AG08395 (cell line): ENCODE data around the gene CCDC170.
"Not testable (repeated sequence)": the region's sequence is repeated elsewhere in the genome, so short reads cannot be mapped to it uniquely, and the experiment has no call there.

Experiments
- DNase-seq: peaks from one replicate; pipeline ENCODE4 v3.0.0; 2012; ENCODE audit warnings: mixed read lengths, low spot score

Gene CCDC170

DNA sequence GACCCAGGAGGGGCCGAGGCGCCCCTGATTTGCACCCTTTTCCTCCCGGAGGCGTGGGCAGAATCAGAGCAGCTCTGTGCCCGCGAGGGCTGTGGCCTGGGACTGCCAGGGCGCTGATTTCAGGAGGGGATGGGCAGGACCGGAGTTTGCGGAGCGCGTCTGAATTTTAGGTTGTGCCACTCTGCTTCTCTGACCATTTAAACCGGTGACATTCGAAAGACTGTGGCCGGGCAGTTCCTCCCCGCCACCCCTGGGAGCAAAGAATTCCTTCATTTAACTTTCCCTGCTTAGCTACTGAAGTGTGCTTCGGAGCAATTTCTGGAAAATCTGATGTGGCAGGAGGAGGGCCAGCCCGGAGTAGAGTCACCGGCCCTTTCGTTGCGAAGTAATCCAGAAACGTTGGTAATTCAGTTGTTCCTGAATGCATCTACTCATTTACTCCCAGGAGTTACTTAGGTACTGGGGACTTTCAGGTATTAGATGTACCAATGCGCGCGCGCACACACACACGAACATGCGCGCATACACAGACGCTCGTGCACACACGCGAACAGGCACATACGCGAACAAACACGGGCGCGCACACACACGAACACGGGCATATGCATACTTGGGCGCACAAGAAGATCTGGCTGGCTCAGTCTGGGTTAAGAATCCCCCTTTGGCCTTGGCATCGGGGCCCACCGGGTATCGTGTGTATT lies 568 bp downstream of the CCDC170 start:
- DNase-seq = peak; percentile 41

GRCh38 chr6:151494936-151495320 lies 1.1 kb downstream of the CCDC170 start:
- DNase-seq = no peak

GRCh38 chr6:151495380-151495779 lies 1.6 kb downstream of the CCDC170 start:
- DNase-seq = no peak

- DNase-seq = no peak
These were observed 4.1 kb downstream of the CCDC170 start for GRCh38 chr6:151497905-151498304.

GRCh38 chr6:151498327-151498726 lies 4.5 kb downstream of the CCDC170 start:
- no peak for DNase-seq

- no peak for DNase-seq
These were observed 5.7 kb downstream of the CCDC170 start for GRCh38 chr6:151499551-151499950.

DNA sequence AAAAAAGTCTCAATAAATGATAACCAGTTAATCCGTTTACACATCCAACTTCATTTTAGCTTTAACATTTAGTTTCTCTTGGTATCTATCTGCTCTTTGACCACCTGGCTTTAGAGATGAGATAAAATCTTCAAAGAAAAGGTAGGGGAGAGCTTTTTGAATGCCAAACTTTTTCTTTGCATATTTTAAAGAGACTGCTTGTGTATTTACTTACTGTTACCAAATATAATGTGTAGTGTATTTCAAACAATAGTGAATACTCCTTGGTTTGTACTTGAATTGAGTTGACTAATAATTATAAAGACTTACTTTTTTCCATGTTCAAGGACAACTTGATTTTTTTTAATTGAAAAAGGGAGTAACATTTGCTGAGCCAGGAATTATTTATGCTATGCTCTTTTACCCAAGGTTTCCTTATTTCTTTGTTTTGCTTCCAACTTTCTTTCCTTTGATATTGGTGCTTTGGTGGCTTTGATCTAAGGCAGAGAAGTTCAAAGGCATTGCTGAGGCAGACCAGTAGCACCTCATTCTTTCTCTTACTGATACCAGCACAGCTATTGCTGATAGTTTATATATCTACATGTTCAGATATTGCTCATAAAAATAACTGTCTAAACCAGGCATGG lies 7.8 kb downstream of the CCDC170 start:
- no peak for DNase-seq

DNA sequence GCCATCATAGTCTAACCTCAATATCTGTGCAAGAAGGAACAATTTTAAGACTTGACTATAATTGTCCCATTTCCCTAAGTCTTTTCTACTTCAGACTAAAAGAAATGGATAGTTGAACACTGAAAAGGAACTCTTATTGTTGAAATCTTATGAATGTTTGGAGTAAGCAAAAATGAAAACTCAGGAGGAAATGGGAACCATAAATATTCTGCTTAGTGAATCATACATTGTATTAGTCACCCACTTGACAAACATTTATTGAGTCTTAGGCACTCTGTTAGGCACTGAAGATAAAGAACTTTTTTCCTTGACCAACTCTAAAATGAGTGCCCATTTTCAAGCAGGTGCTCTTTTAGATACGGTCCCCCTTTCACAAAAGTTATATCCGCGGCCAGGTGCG lies 8.7 kb downstream of the CCDC170 start:
- peak; percentile 58 for DNase-seq

DNA sequence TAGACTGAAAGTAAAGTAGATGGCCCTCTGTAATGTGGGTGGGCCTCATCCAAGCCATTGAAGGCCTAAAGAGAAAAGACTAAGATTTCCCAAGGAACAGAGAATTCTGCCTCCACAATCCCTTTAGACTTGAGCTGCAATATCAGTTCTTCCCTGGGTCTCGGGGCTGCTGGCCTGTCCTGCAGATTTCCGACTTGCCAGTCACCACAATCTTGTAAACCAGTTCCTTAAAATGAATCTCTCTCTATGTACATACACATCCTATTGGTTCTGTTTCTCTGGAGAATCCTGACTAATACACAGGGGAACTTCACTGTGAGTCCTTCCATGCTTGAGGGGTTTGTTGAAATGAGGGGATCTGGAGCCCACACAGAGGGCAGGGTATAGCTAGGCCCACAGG lies 12.9 kb downstream of the CCDC170 start:
- no peak for DNase-seq

- DNase-seq = no peak
These were observed 15.2 kb downstream of the CCDC170 start for GRCh38 chr6:151509048-151509447.

GRCh38 chr6:151512481-151512880 lies 18.7 kb downstream of the CCDC170 start:
- DNase-seq = no peak

- DNase-seq = no peak
These were observed 20.3 kb downstream of the CCDC170 start for GRCh38 chr6:151514000-151514730.

DNA sequence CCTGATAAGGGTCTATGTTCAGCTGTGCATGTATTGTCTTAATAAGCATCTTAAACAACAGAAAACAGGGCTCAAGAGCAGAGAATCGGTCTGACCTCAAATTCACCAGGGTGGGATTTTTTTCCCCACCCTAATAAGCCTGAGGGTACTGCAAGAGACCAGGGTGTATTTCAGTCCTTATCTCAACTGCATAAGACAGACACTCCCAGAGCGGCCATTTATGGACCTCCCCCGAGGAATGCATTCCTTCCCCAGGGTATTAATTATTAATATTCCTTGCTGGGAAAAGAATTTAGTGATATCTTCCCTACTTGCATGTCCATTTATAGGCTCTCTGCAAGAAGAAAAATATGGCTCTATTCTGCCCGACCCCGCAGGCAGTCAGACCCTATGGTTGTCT lies 25.2 kb downstream of the CCDC170 start:
- not testable (repeated sequence) for DNase-seq

GRCh38 chr6:151523034-151523433 lies 29.2 kb downstream of the CCDC170 start:
- no peak for DNase-seq

- DNase-seq = no peak
These were observed 30.2 kb downstream of the CCDC170 start for GRCh38 chr6:151524059-151524458.

DNA sequence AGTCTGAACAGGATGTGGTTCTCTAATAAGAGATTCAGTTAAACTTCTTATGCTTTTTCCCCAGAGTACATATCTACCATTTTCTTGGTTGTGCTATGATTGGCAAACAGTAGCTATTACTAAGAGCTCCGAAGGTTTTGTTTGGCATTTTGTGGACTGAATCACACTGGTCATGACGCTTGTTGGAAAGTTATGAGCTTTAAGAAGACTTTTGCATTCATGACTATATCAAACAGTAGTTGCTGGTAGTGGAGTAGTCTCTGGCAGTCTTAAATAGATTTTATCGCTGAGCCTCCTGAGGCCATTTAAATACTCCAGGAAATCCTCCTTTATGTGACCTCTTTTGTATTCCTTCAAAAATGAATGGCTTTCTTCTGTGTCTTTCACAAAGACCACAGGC lies 40.8 kb downstream of the CCDC170 start:
- DNase-seq = peak; percentile 15

- no peak for DNase-seq
These were observed 41.8 kb downstream of the CCDC170 start for GRCh38 chr6:151535476-151536187.

DNA sequence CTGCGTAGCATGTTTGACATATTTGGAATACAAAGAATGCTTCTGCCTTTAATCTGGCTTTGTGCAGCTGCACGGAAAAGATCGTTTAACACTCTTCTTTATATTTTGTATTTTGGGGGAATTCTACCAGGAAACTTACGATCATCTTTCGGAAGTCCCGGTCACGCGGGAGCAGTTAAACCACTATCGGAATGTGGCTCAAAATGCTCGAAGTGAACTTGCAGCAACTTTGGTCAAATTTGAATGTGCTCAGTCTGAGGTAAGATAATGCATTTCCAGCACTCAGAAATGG lies 42.3 kb downstream of the CCDC170 start:
- peak; percentile 12 for DNase-seq

DNA sequence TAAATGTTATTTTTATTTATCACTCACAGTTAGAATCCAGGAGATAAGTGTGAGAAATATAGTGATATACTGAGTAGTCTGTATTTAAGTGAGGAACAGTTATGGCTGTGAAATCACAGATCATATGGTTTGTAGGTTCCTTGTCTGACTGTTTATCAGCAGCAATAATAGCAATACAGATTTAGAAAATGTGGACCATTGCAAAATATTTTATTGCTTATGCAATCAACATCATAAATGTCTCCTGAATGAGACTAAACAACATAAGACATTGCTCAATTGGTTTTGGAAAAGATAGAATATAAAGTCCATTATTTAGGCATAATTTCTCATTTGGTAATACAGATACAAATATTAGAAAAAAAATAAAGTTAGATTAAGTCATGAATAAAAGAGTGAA lies 43.7 kb downstream of the CCDC170 start:
- DNase-seq = no peak

- no peak for DNase-seq
These were observed 45.9 kb downstream of the CCDC170 start for GRCh38 chr6:151539506-151540268.

GRCh38 chr6:151544453-151544852 lies 50.6 kb downstream of the CCDC170 start:
- no peak for DNase-seq

DNA sequence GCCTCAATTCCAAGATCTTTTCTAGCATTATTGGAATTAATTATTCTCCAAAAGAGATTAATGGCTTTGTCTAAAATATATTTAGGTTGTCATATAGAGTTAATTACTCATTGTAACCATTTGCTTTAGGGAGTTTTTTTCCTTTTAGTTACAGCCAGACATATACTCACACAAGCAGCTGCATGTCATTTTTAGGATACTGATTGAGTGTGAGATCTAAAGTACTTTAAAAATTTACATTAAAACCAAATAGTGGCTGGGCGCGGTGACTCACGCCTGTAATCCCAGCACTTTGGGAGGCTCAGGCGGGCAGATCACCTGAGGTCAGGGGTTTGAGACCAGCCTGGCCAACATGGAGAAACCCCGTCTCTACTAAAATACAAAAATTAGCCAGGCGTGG lies 51.1 kb downstream of the CCDC170 start:
- DNase-seq = not testable (repeated sequence)
